ENCODE results near the gene OR4C3. TPM values are rescaled to one million over a fixed set of nuclear protein-coding genes. Genes with fewer than 3 reads are reported as not detected.
"Not testable (repeated sequence)": the region's sequence is repeated elsewhere in the genome, so short reads cannot be mapped to it uniquely, and the experiment has no call there.

Gene OR4C3
- total RNA-seq (not detected), polyA plus RNA-seq (not detected)

- H3K27me3 ChIP-seq (ENCODE audit: insufficient read depth, low read length); H3K27ac Mint-ChIP-seq; H3K4me1 Mint-ChIP-seq; H3K36me3 ChIP-seq (ENCODE audit: insufficient read depth, low read length); H3K9me3 ChIP-seq (ENCODE audit: control insufficient read depth in 1 of 2, low read length in 2 of 2); H3K27ac ChIP-seq (ENCODE audit: low read depth, low read length); POLR2A ChIA-PET (ENCODE audit: partially characterized antibody); H3K27me3 Mint-ChIP-seq; H3K4me1 ChIP-seq (ENCODE audit: insufficient read depth, low read length); H3K4me3 ChIP-seq (ENCODE audit: low read length in 2 of 2); DNase-seq; intact Hi-C loops (cut with micrococcal nuclease); H3K36me3 Mint-ChIP-seq; CTCF ChIA-PET (ENCODE audit: partially characterized antibody); H3K9me3 Mint-ChIP-seq: not testable (repeated sequence)
- peak within 1 kb of the TSS in 1 of 8 donors; percentile 1 for H3K4me3 Mint-ChIP-seq
Observed at GRCh38 chr11:48324620-48325019, at the start of gene OR4C3. TSS of gene OR4C3 (plus strand) at chr11:48324920. CDS start at chr11:48325022, 102 bp downstream.

DNA sequence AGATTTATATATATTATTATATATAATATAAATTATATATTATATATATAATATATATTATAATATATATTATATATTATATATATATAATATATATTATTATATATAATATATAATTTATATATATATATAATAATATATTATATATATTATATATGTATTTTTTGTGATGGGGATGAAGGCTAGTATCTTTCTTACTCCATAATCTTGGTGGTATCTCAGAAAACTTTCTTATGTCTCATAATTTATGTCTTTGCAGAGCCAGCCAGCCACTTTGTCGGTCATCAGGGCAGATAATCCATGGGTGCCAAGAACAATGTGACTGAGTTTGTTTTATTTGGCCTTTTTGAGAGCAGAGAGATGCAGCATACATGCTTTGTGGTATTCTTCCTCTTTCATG is 18.8 kb upstream of the OR4C3 start, which contains the start of gene OR4S1:
TSS of gene OR4S1 (plus strand) at position 301 of the 400 bp plus-strand sequence. CDS start at position 301, 0 bp downstream.
- CTCF ChIA-PET (ENCODE audit: partially characterized antibody): interaction anchor here (1.1 to 2.8 kb wide), 2 partner anchors 7 to 115 kb away, joined by 3 to 10 read pairs; no protein-coding TSS in a partner anchor
- Histone ChIP-seq H3K9me3 (ENCODE audit: control insufficient read depth in 1 of 2, low read length in 2 of 2) (no peaks in the 10 kb centered on the region), H3K27me3 (ENCODE audit: insufficient read depth, low read length) (no peaks in the 10 kb centered on the region), H3K36me3 (ENCODE audit: insufficient read depth, low read length) (no peaks in the 10 kb centered on the region), H3K27ac (ENCODE audit: low read depth, low read length) (no peak within 1 kb of the TSS), H3K4me1 (ENCODE audit: insufficient read depth, low read length) (no peaks in the 10 kb centered on the region), H3K4me3 (ENCODE audit: low read length in 2 of 2) (no peak within 1 kb of the TSS)
- intact Hi-C loops (cut with micrococcal nuclease): no loop called here
- Mint-ChIP-seq H3K4me1 (peaks cover 0 to 6% (median 4%) of the 10 kb centered on the region in 4 donors), H3K4me3 (no peak within 1 kb of the TSS), H3K36me3 (no peaks in the 10 kb centered on the region), H3K9me3 (peaks cover 0 to 4% (median 2%) of the 10 kb centered on the region in 8 donors), H3K27me3 (peaks cover 3 to 10% of the 10 kb centered on the region in 2 donors), H3K27ac (peak within 1 kb of the TSS in 1 of 7 donors; percentile 43)
- DNase-seq: no peak
- POLR2A ChIA-PET (ENCODE audit: partially characterized antibody): no interaction called here

GRCh38 chr11:48307760-48308386 is 16.8 kb upstream of the OR4C3 start:
- Histone ChIP-seq H3K36me3 (ENCODE audit: insufficient read depth, low read length) (no peaks in the 10 kb centered on the region), H3K4me1 (ENCODE audit: insufficient read depth, low read length) (no peaks in the 10 kb centered on the region), H3K27me3 (ENCODE audit: insufficient read depth, low read length) (no peaks in the 10 kb centered on the region), H3K9me3 (ENCODE audit: control insufficient read depth in 1 of 2, low read length in 2 of 2) (no peaks in the 10 kb centered on the region), H3K27ac (ENCODE audit: low read depth, low read length) (no peak overlapping the region), H3K4me3 (ENCODE audit: low read length in 2 of 2) (no peak overlapping the region)
- H3K9me3 Mint-ChIP-seq: peaks cover 0 to 8% (median 0%) of the 10 kb centered on the region in 8 donors
- ChIA-PET POLR2A (ENCODE audit: partially characterized antibody) (no interaction called here), CTCF (ENCODE audit: partially characterized antibody) (interaction anchor here (0.5 to 2.9 kb wide), 16 partner anchors 8 to 861 kb away, joined by 3 to 28 read pairs (median 4); no protein-coding TSS in a partner anchor)
- DNase-seq: peak; percentile 52 to 59 (median 56)
- no peak overlapping the region for H3K27ac Mint-ChIP-seq
- no peaks in the 10 kb centered on the region for H3K36me3 Mint-ChIP-seq
- intact Hi-C loops (cut with micrococcal nuclease): loop anchor here (1.0 kb wide), 1 partner anchor 135 kb away; no protein-coding TSS in a partner anchor
- peaks cover 0 to 6% (median 4%) of the 10 kb centered on the region in 4 donors for H3K4me1 Mint-ChIP-seq
- H3K27me3 Mint-ChIP-seq: peaks cover 6 to 10% of the 10 kb centered on the region in 2 donors
- H3K4me3 Mint-ChIP-seq: no peak overlapping the region

- POLR2A ChIA-PET (ENCODE audit: partially characterized antibody); H3K27me3 Mint-ChIP-seq; H3K4me3 ChIP-seq (ENCODE audit: low read length in 2 of 2): not testable (repeated sequence)
Observed at GRCh38 chr11:48313590-48313989, 11.1 kb upstream of the OR4C3 start.

DNA sequence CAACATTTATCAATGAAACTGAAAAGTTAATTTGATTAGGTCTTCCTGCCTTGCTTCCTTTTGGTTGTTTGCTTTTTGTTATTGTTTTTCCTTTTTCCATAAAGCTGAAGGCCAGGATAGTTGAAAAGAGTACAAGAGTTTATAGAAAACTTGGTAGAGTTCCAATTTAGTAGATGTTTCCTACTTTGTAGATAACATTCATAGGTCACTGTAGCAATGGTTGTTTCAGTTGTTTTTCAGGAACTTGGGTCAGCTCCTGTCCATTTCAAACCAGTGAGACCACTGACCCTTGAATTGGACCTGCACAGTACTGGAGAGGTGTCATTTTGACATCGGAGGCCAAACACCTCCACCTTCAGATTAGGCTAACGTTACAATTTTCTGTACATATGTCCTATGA is 4.9 kb upstream of the OR4C3 start:
- H3K4me1 ChIP-seq (ENCODE audit: insufficient read depth, low read length); H3K4me1 Mint-ChIP-seq; H3K36me3 ChIP-seq (ENCODE audit: insufficient read depth, low read length); H3K9me3 ChIP-seq (ENCODE audit: control insufficient read depth in 1 of 2, low read length in 2 of 2); POLR2A ChIA-PET (ENCODE audit: partially characterized antibody); intact Hi-C loops (cut with micrococcal nuclease); H3K36me3 Mint-ChIP-seq; H3K27me3 ChIP-seq (ENCODE audit: insufficient read depth, low read length); H3K27ac Mint-ChIP-seq; H3K9me3 Mint-ChIP-seq; DNase-seq; H3K4me3 Mint-ChIP-seq; H3K27ac ChIP-seq (ENCODE audit: low read depth, low read length); H3K4me3 ChIP-seq (ENCODE audit: low read length in 2 of 2): not testable (repeated sequence)
- CTCF ChIA-PET (ENCODE audit: partially characterized antibody): interaction anchor here (2.1 kb wide), 1 partner anchor 12 kb away, joined by 6 read pairs; no protein-coding TSS in a partner anchor
- peaks cover 3 to 12% of the 10 kb centered on the region in 2 donors for H3K27me3 Mint-ChIP-seq

More at GRCh38 chr11:48313590-48313989, 11.1 kb upstream of the OR4C3 start:
- H3K9me3 Mint-ChIP-seq: peaks cover 3 to 23% (median 8%) of the 10 kb centered on the region in 8 donors
- H3K27me3 ChIP-seq (ENCODE audit: insufficient read depth, low read length); H3K4me1 Mint-ChIP-seq; DNase-seq; H3K4me3 Mint-ChIP-seq; intact Hi-C loops (cut with micrococcal nuclease); H3K36me3 ChIP-seq (ENCODE audit: insufficient read depth, low read length); H3K36me3 Mint-ChIP-seq; H3K27ac ChIP-seq (ENCODE audit: low read depth, low read length); H3K4me1 ChIP-seq (ENCODE audit: insufficient read depth, low read length); H3K9me3 ChIP-seq (ENCODE audit: control insufficient read depth in 1 of 2, low read length in 2 of 2); CTCF ChIA-PET (ENCODE audit: partially characterized antibody); H3K27ac Mint-ChIP-seq: not testable (repeated sequence)

GRCh38 chr11:48341466-48341865 is 16.7 kb downstream of the OR4C3 start:
- intact Hi-C loops (cut with micrococcal nuclease): no loop called here
- Mint-ChIP-seq H3K27me3 (no peaks in the 10 kb centered on the region), H3K27ac (peak overlapping the region in 2 of 7 donors; percentile 59 to 63), H3K36me3 (peaks cover 15% of the 10 kb centered on the region in 2 donors), H3K9me3 (peaks cover 4 to 32% (median 24%) of the 10 kb centered on the region in 8 donors), H3K4me3 (peak overlapping the region in 5 of 8 donors; percentile 26 to 67 (median 62)), H3K4me1 (peaks cover 23 to 31% (median 30%) of the 10 kb centered on the region in 4 donors)
- peaks cover 23% of the 10 kb centered on the region for H3K4me1 ChIP-seq (ENCODE audit: insufficient read depth, low read length)
- no peaks in the 10 kb centered on the region for H3K9me3 ChIP-seq (ENCODE audit: control insufficient read depth in 1 of 2, low read length in 2 of 2)
- no peak overlapping the region for H3K4me3 ChIP-seq (ENCODE audit: low read length in 2 of 2)
- no peaks in the 10 kb centered on the region for H3K27me3 ChIP-seq (ENCODE audit: insufficient read depth, low read length)
- H3K27ac ChIP-seq (ENCODE audit: low read depth, low read length): no peak overlapping the region
- DNase-seq: peak; percentile 43 to 50 (median 48)
- POLR2A ChIA-PET (ENCODE audit: partially characterized antibody): no interaction called here
- no peaks in the 10 kb centered on the region for H3K36me3 ChIP-seq (ENCODE audit: insufficient read depth, low read length)
- CTCF ChIA-PET (ENCODE audit: partially characterized antibody): no interaction called here

GRCh38 chr11:48342505-48342904 is 17.8 kb downstream of the OR4C3 start:
- H3K27ac Mint-ChIP-seq: peak overlapping the region in 1 of 7 donors; percentile 79
- peak overlapping the region in 3 of 8 donors; percentile 31 to 57 (median 36) for H3K4me3 Mint-ChIP-seq
- H3K27me3 ChIP-seq (ENCODE audit: insufficient read depth, low read length); H3K9me3 ChIP-seq (ENCODE audit: control insufficient read depth in 1 of 2, low read length in 2 of 2); CTCF ChIA-PET (ENCODE audit: partially characterized antibody); H3K27ac ChIP-seq (ENCODE audit: low read depth, low read length); DNase-seq; POLR2A ChIA-PET (ENCODE audit: partially characterized antibody); H3K27me3 Mint-ChIP-seq; H3K4me3 ChIP-seq (ENCODE audit: low read length in 2 of 2); H3K36me3 ChIP-seq (ENCODE audit: insufficient read depth, low read length); intact Hi-C loops (cut with micrococcal nuclease): not testable (repeated sequence)
- peaks cover 23 to 42% (median 35%) of the 10 kb centered on the region in 4 donors for H3K4me1 Mint-ChIP-seq
- H3K4me1 ChIP-seq (ENCODE audit: insufficient read depth, low read length): peaks cover 27% of the 10 kb centered on the region
- H3K36me3 Mint-ChIP-seq: peaks cover 21 to 23% of the 10 kb centered on the region in 2 donors
- peaks cover 4 to 43% (median 34%) of the 10 kb centered on the region in 8 donors for H3K9me3 Mint-ChIP-seq
